HG02970 (cell line): ENCODE results near the gene RIT2.

Experiments used
- ATAC-seq: cut with Tn5 transposase; IDR thresholded peaks from one replicate; pipeline ENCODE4 v1.9.1; 2021; ENCODE audit warnings: mild to moderate bottlenecking, moderate library complexity, moderate number of reproducible peaks; ENCODE audit not compliant: unreplicated experiment, low FRiP score

RIT2 gene

GRCh38 chr18:42941021-42941420 lies 174.5 kb downstream of the RIT2 start:
- ATAC-seq, result no peak

DNA sequence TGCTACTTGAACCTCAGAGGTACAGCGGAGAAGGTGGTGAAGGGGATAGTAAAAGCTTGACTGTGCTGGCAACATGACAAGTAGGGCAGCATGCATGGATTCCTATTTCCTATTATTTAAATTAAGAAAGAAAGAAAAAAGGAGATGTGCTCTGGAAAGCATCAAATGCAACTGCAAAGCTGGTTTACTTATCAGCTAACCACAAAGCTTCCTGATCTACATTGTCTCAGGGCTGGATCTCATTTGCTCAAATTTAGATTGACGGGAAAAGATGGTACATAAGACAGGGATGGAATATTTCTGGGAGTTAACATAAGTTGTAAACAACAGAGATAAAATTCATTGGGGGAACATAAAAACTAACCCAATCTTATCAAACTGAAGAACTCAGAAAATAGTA lies 178.0 kb downstream of the RIT2 start:
- ATAC-seq, result no peak

- ATAC-seq, result no peak
These were observed 179.2 kb downstream of the RIT2 start for GRCh38 chr18:42936289-42936688.

- ATAC-seq, result no peak
These were observed 184.0 kb downstream of the RIT2 start for GRCh38 chr18:42931491-42931890.

- no peak for ATAC-seq
These were observed 185.6 kb downstream of the RIT2 start for GRCh38 chr18:42929857-42930256.

DNA sequence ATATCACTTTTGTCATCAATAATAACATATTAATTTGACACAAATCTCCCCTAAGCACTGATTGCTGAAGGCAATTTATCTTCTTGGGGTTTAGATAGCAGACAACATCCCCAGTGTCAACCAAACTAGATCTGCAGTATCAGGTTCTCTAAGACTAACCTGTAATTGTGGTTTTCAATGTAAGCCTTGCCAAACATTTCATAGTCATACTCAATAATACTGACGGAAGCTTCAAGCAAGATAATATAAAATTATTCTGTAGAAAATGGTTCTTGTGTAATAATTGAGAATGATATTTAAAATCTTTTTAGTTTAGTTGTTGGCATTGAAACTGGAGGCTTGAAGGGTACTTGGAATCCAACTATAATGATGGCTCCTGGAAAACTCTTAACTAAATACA lies 186.3 kb downstream of the RIT2 start:
- ATAC-seq, result no peak

GRCh38 chr18:42925036-42925435 lies 190.4 kb downstream of the RIT2 start:
- ATAC-seq, result no peak

DNA sequence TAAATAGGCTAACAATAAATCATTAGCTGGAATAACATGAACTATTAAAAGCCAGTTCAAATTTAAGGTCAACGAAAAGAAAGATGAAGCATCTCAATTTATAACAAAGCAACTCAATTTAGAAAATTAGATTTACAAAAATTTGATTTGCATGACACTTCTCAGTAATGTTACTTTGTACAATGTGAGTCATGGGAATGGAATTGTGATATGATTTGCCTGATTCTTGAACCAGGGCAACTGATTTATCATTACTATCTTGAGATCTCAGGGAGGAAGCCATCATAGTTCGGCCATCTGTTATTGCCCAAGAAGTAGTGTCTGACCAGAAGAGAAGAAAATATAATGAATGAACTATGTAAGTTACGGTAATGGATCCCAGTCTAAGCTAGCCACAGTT lies 193.1 kb downstream of the RIT2 start:
- ATAC-seq, result no peak

GRCh38 chr18:42921226-42921737 lies 194.2 kb downstream of the RIT2 start:
- ATAC-seq, result no peak

- no peak for ATAC-seq
These were observed 194.9 kb downstream of the RIT2 start for GRCh38 chr18:42920621-42921020.

GRCh38 chr18:42915299-42915698 lies 200.2 kb downstream of the RIT2 start:
- ATAC-seq, result no peak

- no peak for ATAC-seq
These were observed 201.0 kb downstream of the RIT2 start for GRCh38 chr18:42914476-42914875.

DNA sequence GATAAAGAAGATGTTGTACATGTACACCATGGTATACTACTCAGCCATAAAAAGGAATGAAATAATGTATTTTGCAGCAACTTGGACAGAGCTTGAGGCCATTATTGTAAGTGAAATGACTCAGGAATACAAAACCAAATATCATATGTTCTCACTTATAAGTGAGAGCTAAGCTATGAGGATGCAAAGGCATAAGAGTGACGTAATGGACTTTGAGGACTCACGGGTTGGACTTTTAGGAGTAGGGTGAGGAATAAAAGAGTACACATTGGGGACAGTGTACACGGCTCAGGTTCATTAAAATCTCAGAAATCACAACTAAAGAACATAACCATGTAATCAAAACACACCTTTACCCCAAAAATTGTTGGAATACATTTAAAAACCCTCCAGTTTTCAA lies 206.4 kb downstream of the RIT2 start:
- no peak for ATAC-seq

- ATAC-seq, result no peak
These were observed 208.7 kb downstream of the RIT2 start for GRCh38 chr18:42906761-42907160.

- no peak for ATAC-seq
These were observed 214.3 kb downstream of the RIT2 start for GRCh38 chr18:42901161-42901560.

- no peak for ATAC-seq
These were observed 221.5 kb downstream of the RIT2 start for GRCh38 chr18:42893977-42894376.

DNA sequence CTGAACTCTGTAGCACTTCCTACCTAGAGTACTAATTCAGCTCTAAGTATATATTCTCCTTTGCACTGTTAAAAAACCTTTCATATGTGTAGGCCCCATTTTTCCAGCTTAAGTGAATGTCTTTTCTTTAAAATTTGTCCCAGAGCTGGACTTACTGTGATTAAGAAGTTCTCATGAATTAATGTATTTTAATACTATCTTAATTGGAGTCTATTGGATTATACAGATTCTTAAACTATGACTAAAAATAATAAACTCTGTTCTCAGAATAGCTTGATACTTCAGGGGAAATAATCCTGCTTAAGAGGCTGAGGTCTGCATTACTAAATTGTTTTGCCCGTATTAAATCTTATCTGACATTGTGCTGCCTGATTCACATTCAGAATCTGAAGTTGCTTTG lies 223.3 kb downstream of the RIT2 start:
- no peak for ATAC-seq

- no peak for ATAC-seq
These were observed 223.8 kb downstream of the RIT2 start for GRCh38 chr18:42891705-42892104.

- ATAC-seq, result no peak
These were observed 232.3 kb downstream of the RIT2 start for GRCh38 chr18:42883169-42883568.

DNA sequence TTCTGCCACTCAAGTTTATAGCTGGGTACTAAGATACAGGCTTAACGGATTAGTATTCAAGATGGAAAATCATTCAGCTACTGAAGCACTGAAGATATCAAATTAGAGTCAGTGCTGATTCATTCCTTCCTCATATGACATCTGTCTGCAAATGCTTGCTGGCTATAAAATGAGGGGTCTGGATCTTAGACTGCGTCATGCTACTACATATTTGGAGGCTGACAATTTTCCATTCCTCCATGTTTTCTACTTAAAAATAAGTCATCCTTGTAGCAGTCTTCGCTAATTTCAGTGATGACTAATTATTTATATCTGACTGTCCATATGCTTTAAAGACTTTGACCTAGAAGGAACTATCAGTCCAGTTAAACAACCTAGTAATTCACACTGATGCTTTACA lies 233.4 kb downstream of the RIT2 start:
- no peak for ATAC-seq

DNA sequence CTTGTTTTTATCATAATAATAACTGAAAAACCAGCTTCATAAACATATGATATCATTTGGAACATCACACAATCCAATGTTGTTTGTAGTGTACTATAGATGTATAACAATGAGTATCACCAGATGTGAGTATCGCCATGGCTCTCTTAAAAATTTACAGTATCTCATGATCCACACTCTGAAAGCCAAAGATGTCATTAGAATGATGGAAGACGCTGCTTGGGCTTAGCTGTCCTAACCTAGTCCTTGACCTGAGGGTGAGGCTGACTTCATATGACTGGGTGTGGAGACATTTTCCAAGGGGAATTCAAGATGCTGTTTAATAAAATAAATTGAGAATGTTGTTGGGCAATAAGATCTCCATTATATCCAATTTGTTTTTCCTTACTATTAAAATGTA lies 242.6 kb downstream of the RIT2 start:
- ATAC-seq, result no peak

DNA sequence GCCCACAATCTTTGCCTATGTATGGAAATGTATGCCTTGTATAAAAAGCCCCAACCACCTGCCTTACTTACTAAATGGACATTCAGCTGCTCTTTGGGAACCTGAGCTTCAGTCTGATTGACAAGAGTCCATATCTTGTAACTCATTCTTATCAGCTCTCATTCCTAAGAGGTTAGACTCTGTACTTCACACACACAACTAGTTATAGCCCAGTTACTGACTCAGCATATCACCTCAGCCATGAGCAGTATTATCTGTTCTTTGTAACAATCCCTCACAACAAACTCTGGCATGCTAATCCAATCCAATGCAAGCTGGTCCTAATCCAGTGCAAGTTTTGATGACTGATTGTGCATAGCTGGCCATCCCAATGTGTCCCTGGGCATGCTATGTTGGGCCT lies 250.6 kb downstream of the RIT2 start:
- ATAC-seq, result no peak

DNA sequence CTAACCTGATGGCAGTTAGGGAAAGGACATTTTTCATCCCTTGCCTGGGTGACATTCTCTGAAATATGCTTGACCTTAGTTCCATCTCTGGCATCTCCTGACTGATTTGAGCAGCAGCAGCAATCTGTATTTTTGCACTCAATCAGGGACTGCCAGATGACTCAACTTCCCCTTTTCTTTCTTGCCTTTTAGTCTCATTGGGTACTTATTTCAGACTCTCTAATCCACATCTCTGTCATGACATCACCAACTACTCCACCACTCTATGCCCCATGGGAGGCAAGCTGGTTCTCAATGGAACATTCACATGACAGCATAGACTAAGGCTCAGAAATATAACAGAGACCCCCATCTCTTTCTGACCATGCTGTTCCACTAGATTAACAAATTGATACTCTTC lies 254.2 kb downstream of the RIT2 start:
- no peak for ATAC-seq
